Stimulated activated CD8-positive, alpha-beta memory T cell treated with anti-CD3 and anti-CD28 coated beads, Interleukin-7, amount 100 ng/mL, for 1 hour (primary cell): ENCODE measurements around the gene ANKRD33B.

Experiments
- DNase-seq, 2 donors: peaks; one replicate each; pipeline ENCODE4 v3.0.0-alpha.2; 2020; ENCODE audit warnings: low read depth in 2 of 2

ANKRD33B gene

GRCh38 chr5:10695055-10695649 is 131.3 kb downstream of the ANKRD33B start:
- no peak for DNase-seq

- DNase-seq = no peak
These were observed 132.1 kb downstream of the ANKRD33B start for GRCh38 chr5:10695759-10696543.

- no peak for DNase-seq
These were observed 135.5 kb downstream of the ANKRD33B start for GRCh38 chr5:10699281-10699874.

GRCh38 chr5:10699987-10700386 is 136.1 kb downstream of the ANKRD33B start:
- no peak for DNase-seq

GRCh38 chr5:10700516-10700915 is 136.6 kb downstream of the ANKRD33B start:
- DNase-seq = no peak

- no peak for DNase-seq
These were observed 137.7 kb downstream of the ANKRD33B start for GRCh38 chr5:10701567-10702039.

- DNase-seq = no peak
These were observed 138.3 kb downstream of the ANKRD33B start for GRCh38 chr5:10702040-10702629.

GRCh38 chr5:10702911-10703491 is 139.1 kb downstream of the ANKRD33B start:
- no peak for DNase-seq

GRCh38 chr5:10703676-10704075 is 139.8 kb downstream of the ANKRD33B start:
- DNase-seq = no peak

GRCh38 chr5:10704949-10705621 is 141.2 kb downstream of the ANKRD33B start:
- DNase-seq = no peak

- no peak for DNase-seq
These were observed 141.9 kb downstream of the ANKRD33B start for GRCh38 chr5:10705747-10706146.

GRCh38 chr5:10706326-10706725 is 142.5 kb downstream of the ANKRD33B start:
- no peak for DNase-seq
